K562 (cell line): ENCODE measurements around the gene DLGAP3.

ENCODE experiments used
- GATA2 ChIP-seq: sonication (generic); formaldehyde crosslinking; IDR thresholded peaks from 2 replicates; pipeline ENCODE4 v1.4.0; 2020; ENCODE audit warnings: mild to moderate bottlenecking, missing genetic modification reagents
- GTF2F1 ChIP-seq: IDR thresholded peaks from 2 replicates; pipeline ENCODE4 v1.6.1; 2011; ENCODE audit warnings: low read depth, low read length, improper control_type of control experiment
- HIVEP1 ChIP-seq: fragments of 250-450 bp; sonication (Bioruptor Pico); IDR thresholded peaks from 2 replicates; pipeline ENCODE4 v1.4.0; 2020; ENCODE audit warnings: mild to moderate bottlenecking
- KDM2B ChIP-seq: fragments of 250-450 bp; sonication (Bioruptor Pico); IDR thresholded peaks from 2 replicates; pipeline ENCODE4 v1.8.0; 2021; ENCODE audit warnings: mild to moderate bottlenecking, moderate library complexity
- KLF16 ChIP-seq: IDR thresholded peaks from 2 replicates; pipeline ENCODE4 v1.6.1; 2016; ENCODE audit warnings: antibody characterized with exemption
- SRSF9 ChIP-seq: fragments of 200-400 bp; formaldehyde crosslinking; IDR thresholded peaks from 2 replicates; pipeline ENCODE4 v1.6.1; 2017; ENCODE audit warnings: low read depth, low read length, borderline replicate concordance
- ZKSCAN3 ChIP-seq: fragments of 250-450 bp; sonication (Bioruptor Pico); IDR thresholded peaks from 2 replicates; pipeline ENCODE4 v1.4.0; 2020
- TF ChIP-seq, protein P1 (sequence below): fragments of 200-800 bp; sonication (Bioruptor generic); IDR thresholded peaks from 2 replicates; pipeline ENCODE4 v1.6.1; 2016; ENCODE audit warnings: missing genetic modification characterization, missing compliant biosample characterization
- TF ChIP-seq, protein P2 (sequence below): sonication (generic); formaldehyde crosslinking; IDR thresholded peaks from 2 replicates; pipeline ENCODE4 v1.8.1; 2022; ENCODE audit warnings: missing genetic modification reagents

DNA sequence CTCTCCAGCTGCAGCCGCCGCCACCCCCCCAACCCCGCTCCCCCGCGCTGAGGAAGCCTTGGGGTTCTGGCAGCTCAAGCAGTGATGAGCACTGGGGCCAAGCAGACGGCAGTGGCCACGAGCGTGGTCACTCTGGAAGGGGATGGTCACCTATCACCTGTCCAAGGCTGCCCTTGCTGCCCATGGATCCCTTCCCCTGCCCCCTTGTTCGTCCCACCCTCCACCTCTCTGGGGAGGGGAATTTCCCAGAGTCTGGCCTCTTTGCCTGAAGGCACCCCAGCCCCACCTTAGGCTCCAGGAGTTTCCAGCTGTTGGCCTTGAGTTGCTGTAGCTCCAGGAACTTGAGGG, 62.7 kb downstream of the DLGAP3 start:
- no peak for TF ChIP-seq KLF16
- TF ChIP-seq HIVEP1 (CRISPR knock-in tag) = no peak
- TF ChIP-seq, protein P1, sequence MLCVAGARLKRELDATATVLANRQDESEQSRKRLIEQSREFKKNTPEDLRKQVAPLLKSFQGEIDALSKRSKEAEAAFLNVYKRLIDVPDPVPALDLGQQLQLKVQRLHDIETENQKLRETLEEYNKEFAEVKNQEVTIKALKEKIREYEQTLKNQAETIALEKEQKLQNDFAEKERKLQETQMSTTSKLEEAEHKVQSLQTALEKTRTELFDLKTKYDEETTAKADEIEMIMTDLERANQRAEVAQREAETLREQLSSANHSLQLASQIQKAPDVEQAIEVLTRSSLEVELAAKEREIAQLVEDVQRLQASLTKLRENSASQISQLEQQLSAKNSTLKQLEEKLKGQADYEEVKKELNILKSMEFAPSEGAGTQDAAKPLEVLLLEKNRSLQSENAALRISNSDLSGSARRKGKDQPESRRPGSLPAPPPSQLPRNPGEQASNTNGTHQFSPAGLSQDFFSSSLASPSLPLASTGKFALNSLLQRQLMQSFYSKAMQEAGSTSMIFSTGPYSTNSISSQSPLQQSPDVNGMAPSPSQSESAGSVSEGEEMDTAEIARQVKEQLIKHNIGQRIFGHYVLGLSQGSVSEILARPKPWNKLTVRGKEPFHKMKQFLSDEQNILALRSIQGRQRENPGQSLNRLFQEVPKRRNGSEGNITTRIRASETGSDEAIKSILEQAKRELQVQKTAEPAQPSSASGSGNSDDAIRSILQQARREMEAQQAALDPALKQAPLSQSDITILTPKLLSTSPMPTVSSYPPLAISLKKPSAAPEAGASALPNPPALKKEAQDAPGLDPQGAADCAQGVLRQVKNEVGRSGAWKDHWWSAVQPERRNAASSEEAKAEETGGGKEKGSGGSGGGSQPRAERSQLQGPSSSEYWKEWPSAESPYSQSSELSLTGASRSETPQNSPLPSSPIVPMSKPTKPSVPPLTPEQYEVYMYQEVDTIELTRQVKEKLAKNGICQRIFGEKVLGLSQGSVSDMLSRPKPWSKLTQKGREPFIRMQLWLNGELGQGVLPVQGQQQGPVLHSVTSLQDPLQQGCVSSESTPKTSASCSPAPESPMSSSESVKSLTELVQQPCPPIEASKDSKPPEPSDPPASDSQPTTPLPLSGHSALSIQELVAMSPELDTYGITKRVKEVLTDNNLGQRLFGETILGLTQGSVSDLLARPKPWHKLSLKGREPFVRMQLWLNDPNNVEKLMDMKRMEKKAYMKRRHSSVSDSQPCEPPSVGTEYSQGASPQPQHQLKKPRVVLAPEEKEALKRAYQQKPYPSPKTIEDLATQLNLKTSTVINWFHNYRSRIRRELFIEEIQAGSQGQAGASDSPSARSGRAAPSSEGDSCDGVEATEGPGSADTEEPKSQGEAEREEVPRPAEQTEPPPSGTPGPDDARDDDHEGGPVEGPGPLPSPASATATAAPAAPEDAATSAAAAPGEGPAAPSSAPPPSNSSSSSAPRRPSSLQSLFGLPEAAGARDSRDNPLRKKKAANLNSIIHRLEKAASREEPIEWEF (CRISPR knock-in tag) = no peak
- TF ChIP-seq, protein P2, sequence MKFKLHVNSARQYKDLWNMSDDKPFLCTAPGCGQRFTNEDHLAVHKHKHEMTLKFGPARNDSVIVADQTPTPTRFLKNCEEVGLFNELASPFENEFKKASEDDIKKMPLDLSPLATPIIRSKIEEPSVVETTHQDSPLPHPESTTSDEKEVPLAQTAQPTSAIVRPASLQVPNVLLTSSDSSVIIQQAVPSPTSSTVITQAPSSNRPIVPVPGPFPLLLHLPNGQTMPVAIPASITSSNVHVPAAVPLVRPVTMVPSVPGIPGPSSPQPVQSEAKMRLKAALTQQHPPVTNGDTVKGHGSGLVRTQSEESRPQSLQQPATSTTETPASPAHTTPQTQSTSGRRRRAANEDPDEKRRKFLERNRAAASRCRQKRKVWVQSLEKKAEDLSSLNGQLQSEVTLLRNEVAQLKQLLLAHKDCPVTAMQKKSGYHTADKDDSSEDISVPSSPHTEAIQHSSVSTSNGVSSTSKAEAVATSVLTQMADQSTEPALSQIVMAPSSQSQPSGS = no peak
- TF ChIP-seq GATA2 (CRISPR knock-in tag) = no peak
- TF ChIP-seq ZKSCAN3 (CRISPR knock-in tag) = no peak
- TF ChIP-seq SRSF9 = no peak
- TF ChIP-seq KDM2B (CRISPR knock-in tag) = no peak
- TF ChIP-seq GTF2F1 = no peak
